PC-9 (cell line): Measurements from ENCODE around the gene FPGS.

Source experiments
- EZH2 ChIP-seq: fragments of 200-600 bp; sonication (generic); IDR thresholded peaks from 2 replicates; pipeline ENCODE4 v1.8.0; 2017; ENCODE audit warnings: antibody characterized with exemption, low read depth
- TF ChIP-seq, protein P1 (sequence below): fragments of 200-600 bp; sonication (generic); conservative IDR thresholded peaks from 2 replicates; pipeline ENCODE4 v1.6.1; 2017; ENCODE audit warnings: mixed run types, antibody characterized with exemption, mild to moderate bottlenecking, moderate library complexity

DNA sequence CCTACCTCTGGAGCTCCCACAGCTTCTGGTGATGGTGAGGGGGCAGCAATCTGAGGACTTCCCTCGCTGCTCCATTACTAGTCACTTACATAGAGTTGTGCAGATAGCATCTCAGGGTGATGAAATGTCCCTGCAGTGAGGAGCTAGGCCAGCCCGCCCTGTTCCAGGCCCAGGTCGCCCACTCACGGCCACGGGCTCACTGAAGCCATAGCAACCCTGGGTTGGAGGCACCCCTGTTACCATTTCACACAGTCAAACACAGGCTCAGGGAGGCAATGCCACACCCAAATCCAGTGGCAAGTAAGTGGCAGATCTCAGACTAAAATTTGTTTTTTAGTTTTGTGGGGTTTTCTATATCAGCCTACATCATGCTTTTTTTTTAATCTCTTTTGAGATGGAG is 43.8 kb upstream of the FPGS start:
- TF ChIP-seq, protein P1, sequence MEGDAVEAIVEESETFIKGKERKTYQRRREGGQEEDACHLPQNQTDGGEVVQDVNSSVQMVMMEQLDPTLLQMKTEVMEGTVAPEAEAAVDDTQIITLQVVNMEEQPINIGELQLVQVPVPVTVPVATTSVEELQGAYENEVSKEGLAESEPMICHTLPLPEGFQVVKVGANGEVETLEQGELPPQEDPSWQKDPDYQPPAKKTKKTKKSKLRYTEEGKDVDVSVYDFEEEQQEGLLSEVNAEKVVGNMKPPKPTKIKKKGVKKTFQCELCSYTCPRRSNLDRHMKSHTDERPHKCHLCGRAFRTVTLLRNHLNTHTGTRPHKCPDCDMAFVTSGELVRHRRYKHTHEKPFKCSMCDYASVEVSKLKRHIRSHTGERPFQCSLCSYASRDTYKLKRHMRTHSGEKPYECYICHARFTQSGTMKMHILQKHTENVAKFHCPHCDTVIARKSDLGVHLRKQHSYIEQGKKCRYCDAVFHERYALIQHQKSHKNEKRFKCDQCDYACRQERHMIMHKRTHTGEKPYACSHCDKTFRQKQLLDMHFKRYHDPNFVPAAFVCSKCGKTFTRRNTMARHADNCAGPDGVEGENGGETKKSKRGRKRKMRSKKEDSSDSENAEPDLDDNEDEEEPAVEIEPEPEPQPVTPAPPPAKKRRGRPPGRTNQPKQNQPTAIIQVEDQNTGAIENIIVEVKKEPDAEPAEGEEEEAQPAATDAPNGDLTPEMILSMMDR: no peak
- no peak for TF ChIP-seq EZH2
